Measurements from ENCODE around the gene GPR108.
"Not testable (repeated sequence)": the region's sequence is repeated elsewhere in the genome, so short reads cannot be mapped to it uniquely, and the experiment has no call there.

The GPR108 gene

GRCh38 chr19:6718741-6719539 is 18.4 kb downstream of the GPR108 start:
- DNase-seq: no peak

GRCh38 chr19:6718111-6718740 is 19.2 kb downstream of the GPR108 start:
- DNase-seq: no peak

GRCh38 chr19:6717441-6717971 is 19.9 kb downstream of the GPR108 start:
- no peak for DNase-seq

GRCh38 chr19:6717036-6717435 is 20.3 kb downstream of the GPR108 start:
- DNase-seq: no peak

- no peak for DNase-seq
Measured at GRCh38 chr19:6716610-6716970, 20.8 kb downstream of the GPR108 start.

GRCh38 chr19:6714749-6715555 is 22.4 kb downstream of the GPR108 start:
- DNase-seq: no peak

GRCh38 chr19:6713773-6714692 is 23.3 kb downstream of the GPR108 start:
- no peak for DNase-seq

GRCh38 chr19:6712692-6713670 is 24.4 kb downstream of the GPR108 start:
- DNase-seq: no peak

GRCh38 chr19:6712231-6712630 is 25.1 kb downstream of the GPR108 start:
- DNase-seq: no peak

- DNase-seq: no peak
Measured at GRCh38 chr19:6711605-6712004, 25.8 kb downstream of the GPR108 start.

GRCh38 chr19:6711078-6711361 is 26.4 kb downstream of the GPR108 start:
- no peak for DNase-seq

- DNase-seq: no peak
Measured at GRCh38 chr19:6710273-6711077, 26.9 kb downstream of the GPR108 start.

- DNase-seq: no peak
Measured at GRCh38 chr19:6709549-6709948, 27.8 kb downstream of the GPR108 start.

- DNase-seq: not testable (repeated sequence)
Measured at GRCh38 chr19:6708913-6709312, 28.5 kb downstream of the GPR108 start.

- no peak for DNase-seq
Measured at GRCh38 chr19:6708346-6708745, 29.0 kb downstream of the GPR108 start.

- DNase-seq: no peak
Measured at GRCh38 chr19:6707658-6708018, 29.7 kb downstream of the GPR108 start.

GRCh38 chr19:6707011-6707657 is 30.2 kb downstream of the GPR108 start:
- no peak for DNase-seq

- DNase-seq: no peak
Measured at GRCh38 chr19:6706633-6706958, 30.8 kb downstream of the GPR108 start.

- DNase-seq: no peak
Measured at GRCh38 chr19:6705931-6706632, 31.3 kb downstream of the GPR108 start.

All from NCI-H1694 (cell line).